Stimulated activated CD4-positive, alpha-beta T cell treated with anti-CD3 and anti-CD28 coated beads, Interleukin-4, amount 100 ng/mL, for 1 hour (primary cell): ENCODE data around the gene RHOB.
"Not testable (repeated sequence)": the region's sequence is repeated elsewhere in the genome, so short reads cannot be mapped to it uniquely, and the experiment has no call there.

Experiments used
- DNase-seq: peaks from one replicate; pipeline ENCODE4 v3.0.0-alpha.2; 2020

Gene RHOB

GRCh38 chr2:20423359-20423758, 23.5 kb upstream of the RHOB start:
- no peak for DNase-seq

- DNase-seq: no peak
Observed at GRCh38 chr2:20423847-20424246, 23.0 kb upstream of the RHOB start.

- no peak for DNase-seq
Observed at GRCh38 chr2:20424300-20425290, 22.3 kb upstream of the RHOB start.

- DNase-seq: no peak
Observed at GRCh38 chr2:20425371-20425881, 21.4 kb upstream of the RHOB start.

- no peak for DNase-seq
Observed at GRCh38 chr2:20425884-20426283, 21.0 kb upstream of the RHOB start.

GRCh38 chr2:20427931-20428526, 18.8 kb upstream of the RHOB start:
- DNase-seq: no peak

GRCh38 chr2:20428717-20429490, 18.0 kb upstream of the RHOB start:
- no peak for DNase-seq

GRCh38 chr2:20429528-20429927, 17.3 kb upstream of the RHOB start:
- DNase-seq: no peak

GRCh38 chr2:20430035-20430434, 16.8 kb upstream of the RHOB start:
- no peak for DNase-seq

GRCh38 chr2:20430461-20431300, 16.2 kb upstream of the RHOB start:
- no peak for DNase-seq

GRCh38 chr2:20431301-20431698, 15.6 kb upstream of the RHOB start:
- no peak for DNase-seq

GRCh38 chr2:20431772-20432171, 15.1 kb upstream of the RHOB start:
- DNase-seq: no peak

- no peak for DNase-seq
Observed at GRCh38 chr2:20432714-20433113, 14.2 kb upstream of the RHOB start.

- DNase-seq: no peak
Observed at GRCh38 chr2:20433249-20433648, 13.6 kb upstream of the RHOB start.

- DNase-seq: no peak
Observed at GRCh38 chr2:20433946-20434553, 12.8 kb upstream of the RHOB start.

GRCh38 chr2:20434588-20435294, 12.1 kb upstream of the RHOB start:
- DNase-seq: no peak

GRCh38 chr2:20435456-20435855, 11.4 kb upstream of the RHOB start:
- not testable (repeated sequence) for DNase-seq

GRCh38 chr2:20436716-20437470, 10.0 kb upstream of the RHOB start:
- DNase-seq: no peak

- no peak for DNase-seq
Observed at GRCh38 chr2:20438334-20439192, 8.3 kb upstream of the RHOB start.

GRCh38 chr2:20439193-20439475, 7.7 kb upstream of the RHOB start:
- DNase-seq: no peak
